Caco-2 (cell line): ENCODE results near the gene ASMT. TPM values are rescaled to one million over a fixed set of nuclear protein-coding genes. Genes with fewer than 3 reads are reported as not detected.
A peak's percentile ranks its signal among the peaks of the same experiment; 100 is the strongest.

ENCODE experiments used
- BruUV-seq: library from RNA; stranded (reverse); fragments of 400-500 nt; replicated peaks from 2 replicates; lab custom pipeline; 2021; lab: Mats Ljungman, UMichigan
- CTCF ChIA-PET: fragments of 300-600 bp; sonication (Branson Sonifier 250); formaldehyde crosslinking; loops from one replicate; lab custom pipeline; 2022; ENCODE audit warnings: antibody characterized with exemption; lab: Charles Lee
- POLR2A ChIA-PET: fragments of 300-600 bp; sonication (Branson Sonifier 250); formaldehyde crosslinking; loops from one replicate; lab custom pipeline; 2022; ENCODE audit warnings: antibody characterized with exemption; lab: Charles Lee
- DNase-seq, 2 experiments: peaks; one replicate each; pipeline versions ENCODE4 v3.0.0 to v3.0.0-alpha.2; 2020 to 2022
- H3K27me3 ChIP-seq: replicated peaks from 2 replicates; pipeline ENCODE4 v1.6.0; 2011; ENCODE audit warnings: low read length; ENCODE audit not compliant: control insufficient read depth, insufficient read depth
- H3K36me3 ChIP-seq: 2 replicates; pipeline ENCODE4 v1.5.1; 2011; ENCODE audit warnings: low read length; ENCODE audit not compliant: control insufficient read depth, insufficient read depth
- H3K4me1 ChIP-seq: fragments of 250-450 bp; sonication (Bioruptor Pico); 2 replicates; pipeline ENCODE4 v1.5.1; 2020; ENCODE audit warnings: mild to moderate bottlenecking
- H3K4me3 ChIP-seq: 2 replicates; pipeline ENCODE4 v1.5.1; 2011; ENCODE audit warnings: low read depth, mild to moderate bottlenecking, control low read depth, low read length
- H3K9me3 ChIP-seq: fragments of 250-450 bp; sonication (Bioruptor Pico); 2 replicates; pipeline ENCODE4 v1.5.1; 2020; ENCODE audit warnings: mild to moderate bottlenecking, moderate library complexity
- H3K27ac Mint-ChIP-seq: one replicate; pipeline ENCODE4 v1.8.0; 2022; ENCODE audit warnings: mixed read lengths; ENCODE audit not compliant: unreplicated experiment
- H3K27me3 Mint-ChIP-seq: one replicate; pipeline ENCODE4 v1.8.0; 2022; ENCODE audit warnings: mixed read lengths; ENCODE audit not compliant: insufficient read depth, unreplicated experiment
- H3K36me3 Mint-ChIP-seq: one replicate; pipeline ENCODE4 v1.8.0; 2022; ENCODE audit warnings: mild to moderate bottlenecking, mixed read lengths; ENCODE audit not compliant: insufficient read depth, unreplicated experiment
- H3K4me1 Mint-ChIP-seq: one replicate; pipeline ENCODE4 v1.8.0; 2022; ENCODE audit warnings: low read depth, mixed read lengths; ENCODE audit not compliant: unreplicated experiment
- H3K4me3 Mint-ChIP-seq: one replicate; pipeline ENCODE4 v1.8.0; 2022; ENCODE audit warnings: mild to moderate bottlenecking, moderate library complexity, mixed read lengths; ENCODE audit not compliant: unreplicated experiment
- H3K9me3 Mint-ChIP-seq: one replicate; pipeline ENCODE4 v1.8.0; 2022; ENCODE audit warnings: mixed read lengths; ENCODE audit not compliant: unreplicated experiment
- CTCF ChIP-seq, 2 experiments: fragments of 200-600 bp in 1 of 2; IDR thresholded peaks; 1 replicate in 1 of 2; 2 replicates in 1 of 2; pipeline versions ENCODE4 v1.5.1 to v1.8.0; 2011 to 2022; ENCODE audit warnings: antibody characterized with exemption in 1 of 2, control low read depth in 1 of 2, inconsistent platforms in 1 of 2, low read depth in 1 of 2, low read length in 1 of 2, mild to moderate bottlenecking in 1 of 2, moderate library complexity in 1 of 2; ENCODE audit not compliant: insufficient read depth in 1 of 2, severe bottlenecking in 1 of 2, unreplicated experiment in 1 of 2
- intact Hi-C: fragments of 100-400 bp; cut with micrococcal nuclease; formaldehyde crosslinking; loops from one replicate; pipeline ENCODE4 v1.10.0; 2022; ENCODE audit not compliant: unreplicated experiment
- total RNA-seq: library from RNA; stranded (reverse); gene quantifications from 2 replicates; pipeline ENCODE4 v1.2.3, GENCODE V29; 2022

Gene ASMT
- total RNA-seq, 1 experiment from 2014 or later, result not detected

- Mint-ChIP-seq H3K4me3 (no peak overlapping the region), H3K27ac (peak overlapping the region; percentile 61), H3K9me3 (no peaks in the 10 kb centered on the region), H3K4me1 (no peaks in the 10 kb centered on the region), H3K36me3 (no peaks in the 10 kb centered on the region), H3K27me3 (no peaks in the 10 kb centered on the region)
- POLR2A ChIA-PET, result no interaction called here
- intact Hi-C loops, result no loop called here
- CTCF ChIA-PET, result no interaction called here
- H3K9me3 ChIP-seq, result no peaks in the 10 kb centered on the region
- no peaks in the 10 kb centered on the region for H3K36me3 ChIP-seq
- H3K4me3 ChIP-seq, result no peak overlapping the region
- no peaks in the 10 kb centered on the region for H3K27me3 ChIP-seq
- no peak for TF ChIP-seq CTCF (IDR thresholded peaks at IDR 0.05; ENCODE audit: insufficient read depth in 1 of 2, low read depth in 1 of 2, low read length in 1 of 2, severe bottlenecking in 1 of 2, unreplicated experiment in 1 of 2)
- no peaks in the 10 kb centered on the region for H3K4me1 ChIP-seq
- DNase-seq, result no peak
- BruUV-seq, result no TSS peak
These were observed 4.7 kb upstream of the ASMT start for GRCh38 chrX:1610166-1610565.

- H3K27me3 ChIP-seq, result no peaks in the 10 kb centered on the region
- H3K4me1 Mint-ChIP-seq, result no peaks in the 10 kb centered on the region
- no peak for DNase-seq
- H3K4me3 ChIP-seq, result no peak overlapping the region
- no peaks in the 10 kb centered on the region for H3K4me1 ChIP-seq
- no peaks in the 10 kb centered on the region for H3K9me3 ChIP-seq
- no peak for TF ChIP-seq CTCF (IDR thresholded peaks at IDR 0.05; ENCODE audit: insufficient read depth in 1 of 2, low read depth in 1 of 2, low read length in 1 of 2, severe bottlenecking in 1 of 2, unreplicated experiment in 1 of 2)
- H3K36me3 ChIP-seq, result no peaks in the 10 kb centered on the region
- intact Hi-C loops, result no loop called here
- ChIA-PET POLR2A (no interaction called here), CTCF (no interaction called here)
- H3K27ac Mint-ChIP-seq, result no peak overlapping the region
- H3K36me3 Mint-ChIP-seq, result no peaks in the 10 kb centered on the region
- no peaks in the 10 kb centered on the region for H3K9me3 Mint-ChIP-seq
- H3K4me3 Mint-ChIP-seq, result no peak overlapping the region
- H3K27me3 Mint-ChIP-seq, result no peaks in the 10 kb centered on the region
- BruUV-seq, result no TSS peak
These were observed 4.1 kb upstream of the ASMT start for GRCh38 chrX:1610736-1611135.

GRCh38 chrX:1612641-1613286 is 2.1 kb upstream of the ASMT start:
- H3K9me3 Mint-ChIP-seq, result no peaks in the 10 kb centered on the region
- ChIA-PET POLR2A (no interaction called here), CTCF (no interaction called here)
- Histone ChIP-seq H3K36me3 (no peaks in the 10 kb centered on the region), H3K4me3 (no peak overlapping the region), H3K4me1 (no peaks in the 10 kb centered on the region), H3K9me3 (no peaks in the 10 kb centered on the region), H3K27me3 (no peaks in the 10 kb centered on the region)
- no peak for TF ChIP-seq CTCF (IDR thresholded peaks at IDR 0.05; ENCODE audit: insufficient read depth in 1 of 2, low read depth in 1 of 2, low read length in 1 of 2, severe bottlenecking in 1 of 2, unreplicated experiment in 1 of 2)
- H3K4me1 Mint-ChIP-seq, result no peaks in the 10 kb centered on the region
- intact Hi-C loops, result no loop called here
- no peak for DNase-seq
- no peaks in the 10 kb centered on the region for H3K27me3 Mint-ChIP-seq
- no TSS peak for BruUV-seq
- no peak overlapping the region for H3K4me3 Mint-ChIP-seq
- H3K36me3 Mint-ChIP-seq, result no peaks in the 10 kb centered on the region
- H3K27ac Mint-ChIP-seq, result no peak overlapping the region
